Right ventricle myocardium inferior (tissue), 1 donor: ENCODE data around the gene CYFIP1. TPM values are rescaled to one million over a fixed set of nuclear protein-coding genes. Genes with fewer than 3 reads are reported as not detected.
"Not testable (repeated sequence)": the region's sequence is repeated elsewhere in the genome, so short reads cannot be mapped to it uniquely, and the experiment has no call there.

ENCODE experiments used
- ATAC-seq: fragments of 200-7000 bp; cut with Tn5 transposase; one replicate; pipeline ENCODE4 v1.9.1; 2020; ENCODE audit warnings: mild to moderate bottlenecking, moderate library complexity
- DNase-seq: peaks from one replicate; pipeline ENCODE4 v3.0.0; 2021; ENCODE audit errors: missing footprints
- intact Hi-C: fragments of 100-400 bp; cut with DNase I; formaldehyde crosslinking; loops from one replicate; pipeline ENCODE4 v1.11.0; 2022
- long read RNA-seq: library from polyadenylated mRNA; unstranded; transcript quantifications from one replicate; pipeline ENCODE4 v2.0.0, GENCODE V29; 2021
- total RNA-seq: library from RNA; stranded (reverse); fragmentation: NEBNext Ultra II Directional; extraction: Animal tissue kit (Norgen Biotek cat#: 25700); gene quantifications from one replicate; pipeline ENCODE4 v1.2.1, GENCODE V29; 2021
- donor health status: DM: no; HTN: yes; CAD: no; lungs with severe emphysema.

CYFIP1 gene
- total RNA-seq, result 32.1 TPM
- long read RNA-seq, full-length matches to known transcripts, result 16 of 31 reads
- long read RNA-seq, partial matches to known transcripts, result 10 of 31 reads
- long read RNA-seq, other reads (novel, unspliced or antisense), result 5 of 31 reads

DNA sequence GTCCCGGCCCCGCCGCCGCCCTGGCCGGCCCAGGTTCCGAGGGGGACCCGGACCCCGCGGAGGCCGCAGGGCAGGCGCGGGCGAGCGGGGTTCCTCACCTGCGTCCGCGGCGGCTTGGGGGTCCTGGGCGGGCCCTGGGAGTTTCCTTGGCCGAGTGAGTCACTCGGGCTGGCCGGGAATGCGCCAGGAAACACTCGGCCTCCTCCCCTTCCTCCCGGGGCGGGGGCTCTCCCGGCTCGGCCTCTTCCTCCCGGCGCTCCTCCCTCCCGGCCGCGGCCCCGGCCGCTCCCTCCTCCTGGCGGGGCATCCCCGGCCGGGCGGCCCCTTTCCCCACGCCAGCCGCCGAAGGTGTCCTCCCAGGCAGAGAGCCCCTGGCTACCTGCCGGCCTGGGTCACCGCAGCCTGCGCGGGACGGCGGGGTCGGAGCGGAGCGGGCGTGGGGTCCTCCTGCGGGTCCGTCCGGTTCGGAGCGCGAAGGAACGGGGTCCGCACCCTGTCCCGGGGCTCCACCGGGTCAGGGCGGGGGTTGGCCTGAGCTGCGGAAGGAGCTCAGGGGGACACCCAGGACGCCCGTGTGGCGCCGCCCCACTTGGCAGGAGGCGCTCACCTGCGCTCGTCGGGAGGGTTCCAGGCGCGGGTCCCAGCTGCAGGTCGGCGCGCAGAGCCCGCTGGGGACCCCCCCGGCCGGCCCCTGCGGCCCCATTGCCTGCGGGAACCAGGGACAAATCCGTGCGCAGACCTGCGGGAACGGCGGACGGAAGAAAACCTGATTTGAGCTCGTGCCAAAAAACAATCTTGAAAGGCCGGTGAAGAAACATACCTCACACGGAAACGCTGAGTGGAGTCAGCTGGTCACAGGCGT lies at the start of gene CYFIP1:
CYFIP1 (minus strand) TSS at position 180 of the 862 bp plus-strand sequence. CDS start 33,083 bp downstream, outside the sequence.
- DNase-seq (peak; percentile 91), ATAC-seq (peak; percentile 97)
- intact Hi-C loops, result loop anchor here (5.0 kb wide), 1 partner anchor 33 kb away; no protein-coding TSS in a partner anchor

DNA sequence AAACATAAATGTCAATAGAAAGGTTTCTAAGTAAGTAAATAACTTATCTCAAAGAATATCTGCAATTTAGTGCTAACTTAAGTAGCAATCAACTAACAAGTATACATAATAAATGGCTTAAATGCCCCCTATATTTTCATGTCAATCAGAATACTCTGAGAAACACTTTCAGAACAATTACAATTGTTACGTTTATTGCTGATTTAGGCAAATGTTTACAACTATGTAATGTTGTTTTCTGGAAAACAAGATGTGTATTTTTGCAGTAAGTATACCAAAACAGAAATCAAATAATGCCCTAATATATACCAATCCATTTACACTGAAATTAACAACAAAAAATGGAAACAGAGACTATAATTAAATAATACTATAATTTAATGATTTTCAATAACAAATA lies 46.0 kb upstream of the CYFIP1 start:
- no peak for DNase-seq
- intact Hi-C loops, result no loop called here
- no peak for ATAC-seq

DNA sequence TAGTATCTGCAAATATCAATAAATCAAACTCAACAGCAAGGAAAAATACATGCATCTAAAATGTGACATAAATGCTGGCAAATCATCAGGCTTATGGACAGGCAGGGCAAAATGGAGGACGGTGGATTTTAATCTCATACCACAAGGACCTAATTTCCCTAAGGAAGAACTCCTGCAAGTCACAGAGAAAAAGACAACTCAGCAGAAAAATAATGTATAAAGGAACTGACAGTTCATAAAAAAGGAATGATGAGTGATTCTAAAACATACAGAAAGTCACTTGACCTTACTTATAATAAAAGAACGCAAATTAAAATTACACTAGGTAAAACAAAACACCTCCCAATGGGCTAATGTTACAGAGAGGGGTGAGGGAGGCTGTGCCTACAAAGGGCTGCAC lies 42.0 kb upstream of the CYFIP1 start:
- DNase-seq (no peak), ATAC-seq (no peak)
- intact Hi-C loops, result no loop called here

DNA sequence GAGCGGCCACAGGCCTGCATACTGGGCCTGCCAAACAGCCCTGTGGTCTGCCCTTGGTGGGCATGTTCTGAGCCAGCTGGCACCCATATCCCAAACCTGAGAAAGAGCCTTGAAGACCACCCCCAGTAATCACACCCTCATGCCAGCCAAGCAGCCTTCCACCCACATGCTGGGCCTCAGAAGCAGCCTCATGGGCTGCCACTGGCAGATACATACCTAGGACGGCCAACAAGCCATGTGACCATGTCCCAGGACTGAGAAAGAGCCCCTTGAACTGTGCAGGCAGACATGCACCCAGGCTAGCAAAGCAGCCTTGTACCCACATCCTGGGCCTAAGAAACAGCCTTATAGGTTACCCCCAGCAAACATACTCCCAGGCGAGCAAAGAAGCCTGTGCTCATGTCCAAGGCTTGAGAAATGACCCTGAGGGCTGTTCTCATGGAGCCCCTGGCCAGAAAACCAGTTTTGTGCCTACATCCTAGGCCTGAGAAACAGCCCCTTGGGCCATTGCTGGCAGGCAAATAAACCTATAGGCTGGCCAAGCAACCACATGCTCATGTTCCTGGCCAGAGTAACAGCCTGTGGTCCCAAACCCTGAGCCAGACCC lies 34.3 kb upstream of the CYFIP1 start:
- DNase-seq (no peak), ATAC-seq (no peak)
- intact Hi-C loops, result no loop called here

DNA sequence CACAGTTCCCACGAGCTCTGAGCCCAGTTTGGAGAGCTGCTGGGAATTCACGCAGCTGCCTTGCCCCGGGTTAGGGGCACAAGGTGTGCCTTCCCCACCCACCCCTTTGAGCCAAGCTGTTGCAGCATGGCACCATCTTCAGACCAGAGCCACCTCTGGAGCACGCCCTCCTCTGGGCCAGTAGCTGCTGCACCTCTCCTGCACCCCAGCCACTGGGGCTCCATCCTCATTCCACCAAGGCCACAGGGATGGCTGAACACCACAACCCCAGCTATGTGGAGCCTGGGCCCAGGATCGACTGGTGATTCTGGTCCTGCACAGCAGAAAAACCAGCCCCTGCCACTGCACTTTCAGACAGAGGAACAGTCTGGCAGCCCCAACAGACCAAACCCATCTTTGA lies 33.5 kb upstream of the CYFIP1 start:
- DNase-seq (no peak), ATAC-seq (no peak)
- intact Hi-C loops, result no loop called here

DNA sequence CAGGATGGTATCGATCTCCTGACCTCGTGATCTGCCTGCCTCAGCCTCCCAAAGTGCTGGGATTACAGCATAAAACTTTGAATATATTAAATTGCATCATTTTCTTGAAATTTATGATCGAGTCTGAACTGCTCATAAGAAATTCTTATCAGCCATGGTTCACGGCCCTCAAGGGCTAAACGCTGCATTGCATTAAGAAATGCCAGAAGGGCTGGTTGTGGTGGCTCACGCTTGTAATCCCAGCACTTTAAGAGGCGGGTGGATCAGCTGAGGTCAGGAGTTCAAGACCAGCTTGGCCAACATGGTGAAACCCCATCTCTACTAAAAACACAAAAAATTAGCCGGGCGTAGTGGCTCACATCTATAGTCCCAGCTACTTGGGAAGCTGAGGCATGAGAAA lies 32.4 kb upstream of the CYFIP1 start:
- ATAC-seq, DNase-seq, intact Hi-C loops: not testable (repeated sequence)

DNA sequence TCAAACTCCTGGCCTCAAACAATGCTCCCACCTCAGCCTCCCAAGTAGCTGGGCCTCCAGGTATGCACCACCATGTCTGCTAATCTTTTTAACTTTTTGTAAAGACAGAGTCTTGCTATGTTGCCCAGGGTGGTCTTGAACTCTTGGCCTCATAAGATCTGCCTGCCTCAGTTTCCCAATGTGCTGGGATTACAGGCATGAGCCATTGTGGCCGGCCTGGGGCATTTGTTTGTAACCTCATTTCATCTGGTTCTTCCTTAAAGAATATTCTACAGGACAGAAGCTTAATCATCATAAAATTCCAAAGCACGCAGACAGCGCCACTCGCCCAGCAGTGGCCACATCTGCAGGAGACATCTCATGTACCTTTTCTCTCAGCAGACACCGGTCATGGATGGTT lies 23.6 kb upstream of the CYFIP1 start:
- no peak for DNase-seq
- intact Hi-C loops, result no loop called here
- no peak for ATAC-seq

DNA sequence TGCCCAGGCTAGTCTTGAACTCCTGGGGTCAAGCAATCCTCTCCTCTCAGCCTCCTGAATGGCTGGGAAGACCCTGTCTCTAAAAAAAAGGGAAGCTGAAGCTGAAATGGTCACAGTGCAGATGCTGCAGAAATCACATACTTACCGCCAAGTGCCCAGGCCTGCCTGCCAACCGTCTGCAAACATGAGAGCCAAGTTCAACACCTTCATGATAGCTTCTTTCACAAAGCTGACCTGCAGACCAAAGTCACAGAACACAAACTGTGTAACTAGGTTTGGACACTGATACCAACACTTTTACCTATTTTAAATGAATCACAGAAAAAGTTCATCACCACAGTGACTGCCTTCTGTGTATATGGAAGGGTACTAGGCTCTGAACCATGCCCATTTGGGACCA lies 22.8 kb upstream of the CYFIP1 start:
- DNase-seq (no peak), ATAC-seq (peak; percentile 56)
- intact Hi-C loops, result no loop called here

DNA sequence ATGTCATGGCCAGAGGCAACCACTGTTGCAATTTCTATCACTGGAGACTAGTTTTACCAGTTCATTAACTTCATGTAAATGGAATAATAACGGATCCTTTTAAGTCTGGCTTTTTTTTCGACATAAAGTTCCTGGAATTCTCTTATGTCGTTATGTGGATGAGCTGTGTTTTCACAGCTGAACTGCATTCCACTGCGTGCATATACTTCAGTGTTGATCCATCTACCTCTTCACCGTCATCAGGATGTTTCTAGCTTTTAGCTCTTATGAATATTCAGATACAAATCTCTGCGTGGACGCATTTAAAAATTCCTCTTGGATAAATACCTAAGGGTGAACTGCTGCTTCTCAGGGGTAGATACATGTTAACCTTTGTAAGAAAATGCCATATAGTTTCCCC lies 15.6 kb upstream of the CYFIP1 start:
- intact Hi-C loops, result loop anchor here (10.0 kb wide), 1 partner anchor 81 kb away; no protein-coding TSS in a partner anchor
- ATAC-seq (no peak), DNase-seq (no peak)

DNA sequence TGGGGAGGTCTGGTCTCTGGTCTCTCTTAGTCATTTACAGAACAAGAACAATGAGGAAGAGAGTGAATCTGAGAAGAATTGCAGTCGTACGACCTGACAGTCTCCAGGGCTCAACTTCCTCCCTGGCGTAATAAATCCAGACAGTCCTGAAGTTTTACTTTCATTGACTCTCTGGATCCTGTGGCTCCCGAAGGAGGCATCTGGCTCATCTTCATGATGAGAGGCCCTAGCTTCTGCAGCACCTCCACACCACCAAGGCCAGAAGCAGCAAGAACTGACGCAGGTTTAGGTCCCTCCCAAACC lies 11.8 kb upstream of the CYFIP1 start:
- no peak for ATAC-seq
- DNase-seq, result no peak
- intact Hi-C loops, result loop anchor here (10.0 kb wide), 1 partner anchor 77 kb away; no protein-coding TSS in a partner anchor

DNA sequence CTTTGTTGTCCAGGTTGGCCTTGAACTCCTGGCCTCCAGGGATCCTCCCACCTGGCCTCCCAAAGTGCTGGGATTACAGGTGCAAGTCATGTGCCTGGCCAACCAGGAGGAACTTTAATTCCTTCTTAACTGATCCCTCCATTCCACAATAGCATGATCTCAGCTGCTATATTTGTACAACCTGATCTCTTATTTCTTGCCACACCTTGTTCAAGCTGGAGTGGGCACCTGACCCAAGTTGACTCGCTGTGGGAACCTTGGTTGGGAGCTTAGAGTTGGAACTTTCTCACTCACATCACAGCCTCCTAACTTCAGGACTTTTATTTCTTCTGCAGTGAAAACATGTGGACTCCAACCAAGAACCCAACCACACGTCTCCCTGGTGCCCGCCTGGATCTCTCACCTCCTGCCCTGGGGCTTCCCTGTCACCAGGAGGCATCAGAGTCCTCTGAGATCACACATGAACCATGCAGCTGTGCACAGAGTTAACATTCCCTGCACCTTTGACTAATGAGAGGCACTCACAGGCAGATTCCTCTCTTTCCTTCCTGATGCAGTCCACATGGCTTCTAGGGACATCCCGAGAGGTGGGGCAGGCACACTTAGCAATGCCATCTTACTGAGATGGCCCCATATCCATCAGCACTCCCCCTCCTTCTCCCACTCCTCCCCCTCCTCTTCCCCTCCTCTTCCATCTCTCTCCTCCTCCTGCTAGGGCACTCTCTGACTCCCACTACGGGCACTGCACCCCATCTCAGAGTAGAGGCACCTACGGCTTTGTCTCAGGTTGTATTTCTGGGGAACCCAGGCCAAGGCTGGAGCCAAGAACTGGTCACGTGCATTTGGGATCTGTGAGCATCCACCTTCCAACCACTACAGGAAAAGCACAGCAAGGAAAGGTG lies 9.7 kb upstream of the CYFIP1 start:
- intact Hi-C loops, result loop anchor here (10.0 kb wide), 1 partner anchor 75 kb away; no protein-coding TSS in a partner anchor
- no peak for DNase-seq

DNA sequence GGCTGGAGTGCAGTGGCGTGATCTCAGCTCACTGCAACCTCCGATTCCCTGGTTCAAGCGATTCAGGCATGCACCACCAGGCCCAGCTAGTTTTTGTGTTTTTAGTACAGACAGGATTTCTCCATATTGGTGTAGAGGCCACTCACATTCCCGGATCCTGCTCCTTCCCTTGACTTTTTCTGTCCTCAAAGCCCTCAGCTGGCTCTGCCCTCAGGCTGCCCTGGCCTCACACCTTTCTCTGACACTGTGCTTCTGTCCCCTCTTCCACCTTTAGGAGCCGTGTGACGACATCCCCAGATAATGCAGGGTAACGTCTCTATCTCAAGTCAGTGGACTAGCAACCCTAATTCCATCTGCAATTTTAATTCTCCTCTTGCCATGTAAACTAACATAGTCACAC lies 8.6 kb upstream of the CYFIP1 start:
- intact Hi-C loops, result no loop called here
- ATAC-seq, result no peak
- no peak for DNase-seq

More for the DNA sequence above, 9.7 kb upstream of the CYFIP1 start:
- peak; percentile 28 for ATAC-seq

DNA sequence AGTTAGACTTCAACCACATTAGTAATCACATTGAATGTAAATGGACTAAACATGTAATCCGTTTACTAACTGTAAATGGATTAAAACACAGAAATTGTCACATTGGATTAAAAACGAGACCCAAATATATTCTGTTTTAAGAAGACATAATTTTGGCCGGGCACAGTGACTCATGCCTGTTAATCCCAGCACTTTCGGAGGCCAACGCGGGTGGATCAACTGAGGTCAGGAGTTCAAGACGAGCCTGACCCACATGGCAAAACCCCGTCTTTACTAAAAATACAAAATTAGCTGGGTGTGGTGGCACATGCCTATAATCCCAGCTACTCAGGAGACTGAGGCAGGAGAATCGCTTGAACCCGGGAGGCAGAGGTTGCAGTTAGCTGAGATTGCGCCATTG lies 1.8 kb upstream of the CYFIP1 start:
- not testable (repeated sequence) for DNase-seq, ATAC-seq
- intact Hi-C loops, result loop anchor here (5.0 kb wide), 1 partner anchor 35 kb away; no protein-coding TSS in a partner anchor

DNA sequence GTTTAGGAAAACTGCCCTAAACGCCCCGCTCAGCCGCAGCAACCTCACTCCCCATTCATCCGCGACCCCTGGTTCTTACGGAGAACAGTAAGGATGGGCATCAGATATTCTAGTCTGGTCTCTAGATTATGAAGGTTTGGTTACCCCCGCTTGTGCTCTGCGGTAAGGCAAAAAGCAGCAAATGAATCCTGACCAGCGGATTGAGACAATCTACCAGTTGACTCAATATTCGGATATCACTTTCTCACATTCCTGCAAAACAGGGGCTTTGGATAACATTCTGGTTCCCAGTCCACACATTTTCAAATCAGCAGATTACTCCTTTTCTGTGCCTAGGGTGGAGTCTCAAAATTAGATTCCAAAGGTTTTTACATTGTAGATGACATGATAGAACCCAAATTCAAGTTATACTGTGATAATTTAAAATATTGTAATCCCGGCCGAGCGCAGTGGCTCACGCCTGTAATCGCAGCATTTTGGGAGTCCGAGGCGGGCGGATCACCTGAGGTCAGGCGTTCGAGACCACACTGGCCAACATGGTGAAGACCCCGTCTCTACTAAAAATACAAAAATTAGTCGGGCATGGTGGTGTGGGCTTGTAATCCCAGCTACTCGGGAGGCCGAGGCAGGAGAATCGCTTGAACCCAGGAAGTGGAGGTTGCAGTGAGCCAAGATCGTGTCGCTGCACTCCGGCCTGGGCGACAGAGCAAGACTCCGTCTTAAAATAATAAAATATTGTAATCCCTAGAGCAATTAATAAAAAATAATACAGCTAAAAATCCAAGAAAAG lies 1.1 kb upstream of the CYFIP1 start:
- ATAC-seq, result no peak
- intact Hi-C loops, result loop anchor here (5.0 kb wide), 1 partner anchor 34 kb away; no protein-coding TSS in a partner anchor
- no peak for DNase-seq

DNA sequence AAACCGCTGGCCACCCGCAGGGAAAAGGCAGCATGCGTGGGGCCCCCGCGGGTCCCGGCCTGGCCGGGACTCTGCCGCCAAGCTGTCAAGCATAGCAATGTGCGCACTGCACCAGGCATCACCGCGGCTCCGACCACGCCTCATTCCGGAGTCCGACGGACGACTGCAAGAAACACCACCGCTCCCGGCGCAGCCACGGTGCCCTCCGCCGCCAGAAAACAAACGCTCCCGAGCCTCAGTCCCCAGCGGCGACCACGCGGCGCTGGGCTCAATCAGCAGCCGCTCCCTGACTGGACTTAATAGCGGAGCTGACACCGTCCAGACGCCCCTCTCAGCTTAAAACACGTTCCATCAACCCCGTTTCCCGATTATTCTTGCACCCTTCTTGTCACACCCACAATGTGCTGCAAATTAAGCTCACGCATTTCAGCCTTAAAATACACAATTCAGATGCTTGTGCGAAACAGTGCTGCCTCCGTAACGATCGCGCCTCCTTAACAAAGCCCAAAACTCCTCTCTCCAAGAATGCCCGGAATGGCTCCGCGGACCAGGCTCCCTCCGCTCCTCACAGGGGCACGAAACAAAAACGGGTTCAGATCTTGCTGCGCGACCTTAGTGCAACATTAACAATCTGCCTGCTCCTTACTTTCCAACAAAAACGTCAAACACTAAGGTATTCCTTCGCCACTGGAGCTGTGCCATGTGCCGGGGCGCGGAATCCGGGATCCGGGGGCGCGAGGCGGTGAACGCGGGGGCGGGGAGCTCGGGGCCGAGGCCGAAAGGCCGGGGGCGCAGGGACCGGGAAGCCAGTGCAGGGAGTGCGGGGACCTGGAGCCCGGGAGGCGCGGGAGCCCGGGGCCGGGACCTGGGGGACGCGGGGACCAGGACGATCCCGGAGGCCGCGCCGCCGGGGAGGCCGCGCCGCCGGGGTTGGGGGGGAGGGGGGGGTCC lies 655 bp downstream of the CYFIP1 start:
- intact Hi-C loops, result loop anchor here (2.0 to 5.0 kb wide), 2 partner anchors 17 to 32 kb away; no protein-coding TSS in a partner anchor
- peak; percentile 82 for DNase-seq

DNA sequence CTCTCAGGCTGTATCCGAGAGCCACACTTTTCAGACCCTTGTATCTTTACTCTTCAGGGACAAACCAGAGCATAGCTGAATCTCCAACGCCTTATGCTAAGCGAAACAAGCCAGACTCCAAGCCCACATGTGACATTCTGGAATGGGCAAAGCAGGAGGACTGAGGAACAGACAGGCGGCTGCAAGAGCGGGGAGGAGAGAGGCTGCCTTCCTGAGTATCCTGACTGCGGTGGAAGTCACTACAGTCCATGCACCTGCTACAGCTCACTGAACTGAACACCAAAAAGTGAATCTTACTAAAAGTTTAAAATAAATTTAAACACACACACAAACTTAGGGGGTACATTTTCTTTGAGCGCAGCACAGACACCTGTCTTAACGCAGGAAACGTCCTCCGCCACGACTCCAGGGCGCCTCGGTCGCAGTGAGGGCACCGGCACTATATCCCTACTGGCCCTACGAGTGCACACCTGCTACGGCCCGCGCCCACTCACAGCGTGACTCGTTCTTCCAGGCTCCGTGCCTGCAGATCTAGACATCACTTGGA lies 1.4 kb downstream of the CYFIP1 start:
- intact Hi-C loops, result loop anchor here (2.0 kb wide), 1 partner anchor 16 kb away; no protein-coding TSS in a partner anchor
- DNase-seq (no peak), ATAC-seq (no peak)

More for the DNA sequence above, 655 bp downstream of the CYFIP1 start:
- ATAC-seq, result peak; percentile 36

DNA sequence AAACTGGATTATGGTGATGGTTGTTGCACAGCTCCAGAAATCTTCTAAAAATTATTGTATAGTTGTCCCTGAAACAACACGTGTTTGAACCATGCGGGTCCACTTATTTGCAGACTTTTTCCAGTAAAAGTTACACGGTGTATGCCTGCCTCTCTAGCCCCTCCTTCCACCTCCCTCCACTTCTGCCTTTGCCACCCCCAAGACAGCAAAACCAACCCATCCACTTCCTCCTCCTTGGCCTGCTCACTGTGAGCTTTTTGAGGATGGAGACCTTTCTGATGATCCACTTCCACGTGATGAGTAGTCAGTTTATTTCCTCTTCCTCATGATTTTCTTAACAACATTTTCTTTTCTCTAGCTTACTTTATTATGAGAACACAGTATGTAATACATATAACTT lies 5.4 kb downstream of the CYFIP1 start:
- intact Hi-C loops, result no loop called here
- ATAC-seq (peak; percentile 65), DNase-seq (no peak)
